Left forelimb (tissue), 1 donor: ENCODE measurements around the gene JAM3.
"Not testable (repeated sequence)": the region's sequence is repeated elsewhere in the genome, so short reads cannot be mapped to it uniquely, and the experiment has no call there.

Source experiments
- DNase-seq: peaks from one replicate; pipeline ENCODE4 v3.0.0-alpha.2; 2018; ENCODE audit warnings: low spot score

Gene JAM3

GRCh38 chr11:134101282-134101681 is 32.4 kb downstream of the JAM3 start:
- DNase-seq: no peak

- no peak for DNase-seq
Observed at GRCh38 chr11:134110252-134110815, 41.5 kb downstream of the JAM3 start.

DNA sequence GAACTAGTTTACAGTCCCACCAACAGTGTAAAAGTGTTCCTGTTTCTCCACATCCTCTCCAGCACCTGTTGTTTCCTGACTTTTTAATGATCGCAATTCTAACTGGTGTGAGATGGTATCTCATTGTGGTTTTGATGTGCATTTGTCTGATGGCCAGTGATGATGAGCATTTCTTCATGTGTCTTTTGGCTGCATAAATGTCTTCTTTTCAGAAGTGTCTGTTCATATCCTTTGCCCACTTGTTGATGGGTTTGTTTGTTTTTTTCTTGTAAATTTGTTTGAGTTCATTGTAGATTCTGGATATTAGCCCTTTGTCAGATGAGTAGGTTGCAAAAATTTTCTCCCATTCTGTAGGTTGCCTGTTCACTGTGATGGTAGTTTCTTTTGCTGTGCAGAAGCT is 44.9 kb downstream of the JAM3 start:
- DNase-seq: not testable (repeated sequence)

GRCh38 chr11:134116210-134116609 is 47.3 kb downstream of the JAM3 start:
- DNase-seq: no peak

DNA sequence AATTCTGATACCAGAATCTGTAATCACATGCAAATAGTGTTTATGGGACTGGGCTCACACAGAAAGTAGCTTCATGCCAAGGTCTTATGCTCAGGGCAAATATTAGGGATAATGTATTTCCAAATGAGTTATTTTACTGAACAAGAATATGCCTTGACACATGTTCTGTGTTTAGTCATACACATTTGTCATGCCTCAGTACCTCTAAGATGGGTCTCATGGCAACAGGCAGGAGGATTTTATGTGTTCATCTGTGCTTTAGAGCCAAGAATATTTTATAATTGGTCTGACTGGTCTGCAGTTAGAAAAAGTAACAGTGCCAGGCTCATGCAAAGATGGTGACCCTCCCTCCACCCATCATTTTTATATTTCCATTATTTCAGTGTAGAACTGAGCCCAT is 49.1 kb downstream of the JAM3 start:
- DNase-seq: no peak

- no peak for DNase-seq
Observed at GRCh38 chr11:134119094-134119493, 50.2 kb downstream of the JAM3 start.

DNA sequence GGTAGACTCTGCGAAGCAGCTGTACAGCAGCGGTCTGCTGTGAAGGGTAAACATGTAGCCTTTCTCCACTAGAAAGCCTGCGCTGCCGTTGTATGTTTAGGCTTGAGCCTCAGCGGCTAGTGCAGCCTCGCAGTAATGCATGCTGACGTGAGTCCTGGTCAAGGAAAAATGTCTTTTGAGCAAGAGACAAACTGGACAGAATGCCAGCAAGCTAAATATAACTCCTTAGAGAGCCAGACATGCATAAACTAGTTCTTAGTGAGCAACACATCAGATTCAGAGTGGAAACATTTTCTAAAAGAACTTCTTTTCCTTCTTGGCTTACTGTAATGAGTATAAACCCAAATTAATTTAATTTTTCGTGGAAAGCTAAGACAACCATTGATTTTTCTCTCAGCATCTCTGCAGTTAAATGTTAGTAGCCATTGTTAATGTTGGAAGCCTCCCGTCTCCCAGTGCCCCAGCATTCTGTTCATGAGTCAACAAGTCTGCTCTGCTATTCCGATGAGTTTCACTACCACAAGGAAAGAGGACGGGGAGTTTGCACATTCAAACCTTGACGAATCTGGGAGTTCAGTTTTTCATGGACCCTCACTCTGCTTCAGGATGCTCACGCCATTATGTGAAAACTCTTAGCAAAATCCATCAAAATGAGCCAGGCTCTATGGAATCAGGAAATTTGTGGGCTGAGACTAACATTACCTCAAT is 51.4 kb downstream of the JAM3 start:
- DNase-seq: peak; percentile 78

DNA sequence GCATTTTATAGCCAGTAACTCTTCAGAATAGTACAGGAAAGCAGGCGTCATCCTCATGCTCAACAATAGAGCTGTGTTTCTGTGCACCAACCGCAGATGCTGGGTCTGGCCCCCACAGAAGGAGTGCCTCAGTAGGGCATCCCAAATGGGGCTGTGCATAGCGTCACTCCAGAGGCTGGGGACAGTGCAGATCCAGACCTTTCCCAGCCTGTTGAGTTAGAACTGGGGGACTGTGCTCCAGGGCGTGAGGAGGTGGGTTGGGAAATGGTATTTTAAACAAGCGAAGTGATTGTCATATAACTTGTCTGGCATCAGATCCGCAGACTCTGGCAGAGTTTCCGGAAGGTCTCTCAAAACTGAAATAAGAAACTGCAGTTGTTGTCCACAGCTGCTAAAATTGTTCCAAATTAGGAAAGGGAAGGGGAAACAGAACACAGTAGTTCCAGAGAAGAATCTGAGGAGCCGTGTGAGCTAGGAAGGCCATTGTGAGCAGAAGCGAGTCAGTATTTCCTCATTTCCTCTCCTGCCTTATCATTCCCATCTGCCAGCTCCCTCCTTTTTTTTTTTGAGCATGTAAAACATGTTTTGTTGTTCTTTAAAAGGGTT is 52.2 kb downstream of the JAM3 start:
- DNase-seq: peak; percentile 80

DNA sequence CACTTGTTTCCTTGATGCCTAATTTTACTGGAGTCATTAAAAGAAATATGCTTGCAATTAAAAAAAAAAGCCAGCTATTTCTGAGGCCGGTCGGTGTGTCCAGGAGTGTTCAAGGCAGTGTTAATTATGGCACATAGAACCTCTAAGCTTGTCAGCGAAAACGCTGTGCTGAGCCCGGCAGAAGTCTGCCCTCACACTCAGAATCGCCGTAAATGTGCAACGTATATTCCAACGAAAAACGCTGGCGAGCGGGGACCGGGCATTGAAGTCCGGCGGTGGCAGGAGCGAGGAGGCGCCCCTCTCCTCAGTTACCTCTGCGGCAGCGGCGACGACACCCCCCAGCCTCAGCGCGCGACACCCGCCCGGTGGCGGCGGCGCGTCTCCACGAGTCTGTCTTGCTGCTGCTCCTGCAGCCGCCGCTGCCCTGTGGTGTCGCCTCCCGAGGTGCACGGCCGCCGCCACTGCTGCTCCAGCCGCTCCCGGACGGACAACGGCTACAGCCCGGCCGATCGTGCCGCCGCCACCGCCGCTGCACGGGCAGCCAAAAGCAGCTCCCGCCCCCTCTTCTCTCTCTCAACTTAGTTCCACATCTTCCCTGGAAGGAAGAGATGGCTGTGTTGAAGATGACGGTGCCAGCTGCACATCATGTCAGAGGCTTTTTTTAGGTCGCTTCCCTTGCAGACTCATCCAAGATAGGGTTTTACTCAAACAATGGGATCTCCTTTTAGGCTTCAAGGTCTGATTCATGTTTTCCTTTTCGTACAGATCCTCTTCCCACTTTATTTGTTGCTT is 56.0 kb downstream of the JAM3 start:
- no peak for DNase-seq

- DNase-seq: no peak
Observed at GRCh38 chr11:134125507-134125906, 56.6 kb downstream of the JAM3 start.

DNA sequence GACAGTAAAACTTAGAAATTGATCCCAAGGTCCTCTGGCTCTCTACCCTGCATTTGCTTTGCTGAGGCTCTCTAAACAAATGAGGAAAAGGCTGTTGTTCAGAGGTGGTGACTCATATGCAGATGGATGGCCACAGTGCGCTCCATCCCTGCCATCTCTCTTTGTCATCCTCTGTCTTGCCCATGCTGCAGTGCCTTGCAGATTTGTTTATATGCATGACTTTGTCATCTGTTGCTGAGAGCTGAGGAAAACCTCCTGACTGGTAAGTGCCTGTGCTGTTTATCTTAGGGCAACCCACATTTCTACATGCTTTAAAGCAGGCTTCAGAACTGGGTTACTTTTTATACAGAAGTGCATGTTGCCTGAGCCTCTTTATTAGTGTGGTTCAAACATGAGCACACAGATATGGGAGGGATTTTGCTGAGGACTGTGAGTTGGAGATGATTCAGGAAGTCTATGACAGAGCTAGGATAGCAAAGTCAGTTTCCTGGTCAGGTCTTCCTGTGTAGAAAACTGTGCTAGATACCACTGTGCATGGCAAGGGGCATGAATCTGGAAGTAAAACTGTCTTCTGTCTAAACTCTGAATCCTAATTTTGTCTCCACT is 57.4 kb downstream of the JAM3 start:
- DNase-seq: no peak

GRCh38 chr11:134131628-134132244 is 62.9 kb downstream of the JAM3 start:
- DNase-seq: no peak

DNA sequence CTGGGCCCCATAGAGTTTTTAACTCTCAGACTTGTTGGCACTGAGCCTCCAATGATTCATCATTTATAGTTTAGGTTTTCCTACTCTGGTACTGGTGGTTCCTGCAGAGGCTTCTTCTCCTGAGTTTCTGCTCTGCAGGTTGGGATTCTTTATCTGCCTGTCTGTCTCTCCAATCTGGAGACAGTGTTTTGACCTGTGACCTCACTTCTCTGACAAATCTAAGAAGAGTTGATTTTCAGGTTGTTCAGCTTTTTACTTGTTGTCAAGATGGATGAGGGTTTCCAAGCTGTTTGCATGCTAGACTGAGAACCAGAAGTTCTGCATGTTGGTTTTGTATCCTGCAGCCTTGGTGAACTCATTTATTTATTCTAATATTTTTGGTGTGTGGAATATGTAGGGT is 63.9 kb downstream of the JAM3 start:
- DNase-seq: no peak

DNA sequence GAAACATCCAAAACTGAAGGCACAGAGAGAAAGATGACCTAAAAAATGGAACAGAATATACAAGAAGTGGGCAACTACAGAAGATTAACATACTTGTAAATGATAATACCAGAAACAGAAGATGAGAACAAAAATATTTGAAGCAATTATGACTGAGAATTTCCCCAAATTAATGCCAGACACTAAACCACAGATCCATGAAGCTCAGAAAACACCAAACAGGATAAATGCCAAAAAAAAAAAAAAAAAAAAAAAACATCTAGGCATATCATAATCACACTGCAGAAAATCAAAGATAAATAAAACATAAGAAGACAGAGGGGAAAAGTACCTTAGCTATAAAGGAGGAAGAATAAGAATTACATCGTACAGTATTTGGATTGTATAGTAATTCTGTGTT is 65.3 kb downstream of the JAM3 start:
- DNase-seq: no peak

DNA sequence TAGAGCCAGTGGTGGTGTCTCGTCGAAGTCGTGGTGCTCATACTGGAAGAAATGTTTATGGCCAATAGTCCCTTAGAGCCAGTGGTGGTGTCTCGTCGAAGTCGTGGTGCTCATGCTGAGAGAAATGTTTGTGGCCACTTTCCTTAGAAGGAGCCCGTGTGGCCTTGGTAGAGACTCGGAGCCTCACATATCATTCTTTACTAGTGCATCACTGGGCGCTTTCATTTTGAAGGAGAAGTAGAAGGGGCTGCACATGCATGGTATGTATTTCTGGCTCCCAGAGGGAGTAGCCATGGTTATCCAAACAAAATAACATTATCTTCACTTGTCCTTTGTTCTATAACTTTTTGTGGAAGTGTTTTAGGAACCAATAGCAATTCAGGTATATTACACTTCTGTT is 69.5 kb downstream of the JAM3 start:
- DNase-seq: no peak

GRCh38 chr11:134139303-134139872 is 70.5 kb downstream of the JAM3 start:
- DNase-seq: no peak

DNA sequence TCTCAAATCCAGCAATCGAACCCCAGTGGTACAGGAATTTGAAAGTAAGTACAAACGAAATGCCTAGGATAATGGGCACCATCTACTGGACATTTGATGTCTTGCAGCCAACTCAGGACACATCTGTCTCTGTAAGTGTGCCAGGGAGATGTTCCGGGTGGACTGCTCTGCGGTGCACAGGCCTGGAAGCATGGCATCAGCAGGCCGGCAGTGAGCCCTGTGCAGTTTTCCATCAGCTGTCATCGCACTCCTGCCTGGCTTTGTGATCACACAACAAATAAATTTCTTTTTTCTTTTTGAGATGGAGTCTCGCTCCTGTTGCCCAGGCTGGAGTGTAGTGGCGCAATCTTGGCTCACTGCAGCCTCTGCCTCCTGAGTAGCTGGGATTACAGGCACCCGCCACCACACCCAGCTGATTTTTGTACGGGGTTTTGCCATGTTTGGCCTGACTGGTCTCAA is 71.0 kb downstream of the JAM3 start:
- no peak for DNase-seq

- no peak for DNase-seq
Observed at GRCh38 chr11:134140961-134141490, 72.2 kb downstream of the JAM3 start.

- DNase-seq: no peak
Observed at GRCh38 chr11:134142536-134142935, 73.7 kb downstream of the JAM3 start.

GRCh38 chr11:134143801-134144200 is 74.9 kb downstream of the JAM3 start:
- no peak for DNase-seq

GRCh38 chr11:134144744-134145143 is 75.9 kb downstream of the JAM3 start:
- DNase-seq: no peak
